Esophagus muscularis mucosa (tissue), 4 donors: ENCODE data around the gene IGFLR1.

Source experiments
- EP300 ChIP-seq: sonication (generic); formaldehyde crosslinking; IDR thresholded peaks from one replicate; pipeline ENCODE4 v1.6.1; 2017; ENCODE audit warnings: antibody characterized with exemption
- POLR2AphosphoS5 ChIP-seq, 2 donors: sonication (generic); formaldehyde crosslinking; IDR thresholded peaks; one replicate each; pipeline ENCODE4 v1.6.1; 2017; ENCODE audit warnings: antibody characterized with exemption in 2 of 2
- TF ChIP-seq, protein P1 (sequence below), 3 experiments: fragments of 200-600 bp in 2 of 3; fragments of 450-650 bp in 1 of 3; sonication (generic) in 2 of 3; IDR thresholded peaks; one replicate each; pipeline ENCODE4 v1.5.1; 2017 to 2019; ENCODE audit warnings: antibody characterized with exemption in 3 of 3, mild to moderate bottlenecking in 2 of 3, moderate library complexity in 1 of 3

DNA sequence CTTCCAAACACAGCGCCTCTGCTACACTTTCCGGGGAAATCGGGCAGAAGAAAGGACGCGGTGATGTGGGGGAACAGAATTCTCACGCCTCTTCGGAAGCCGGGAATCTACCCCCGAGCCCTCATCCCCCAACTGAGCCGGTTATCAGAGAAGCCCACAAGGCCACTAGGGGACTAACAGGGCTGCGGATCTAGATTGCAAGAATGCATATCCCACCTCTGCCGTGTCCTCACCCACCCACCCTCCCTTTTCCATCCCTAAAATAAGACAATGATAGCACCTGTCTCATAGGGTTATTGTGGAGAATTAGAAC lies 1.1 kb downstream of the IGFLR1 start:
- TF ChIP-seq, protein P1, sequence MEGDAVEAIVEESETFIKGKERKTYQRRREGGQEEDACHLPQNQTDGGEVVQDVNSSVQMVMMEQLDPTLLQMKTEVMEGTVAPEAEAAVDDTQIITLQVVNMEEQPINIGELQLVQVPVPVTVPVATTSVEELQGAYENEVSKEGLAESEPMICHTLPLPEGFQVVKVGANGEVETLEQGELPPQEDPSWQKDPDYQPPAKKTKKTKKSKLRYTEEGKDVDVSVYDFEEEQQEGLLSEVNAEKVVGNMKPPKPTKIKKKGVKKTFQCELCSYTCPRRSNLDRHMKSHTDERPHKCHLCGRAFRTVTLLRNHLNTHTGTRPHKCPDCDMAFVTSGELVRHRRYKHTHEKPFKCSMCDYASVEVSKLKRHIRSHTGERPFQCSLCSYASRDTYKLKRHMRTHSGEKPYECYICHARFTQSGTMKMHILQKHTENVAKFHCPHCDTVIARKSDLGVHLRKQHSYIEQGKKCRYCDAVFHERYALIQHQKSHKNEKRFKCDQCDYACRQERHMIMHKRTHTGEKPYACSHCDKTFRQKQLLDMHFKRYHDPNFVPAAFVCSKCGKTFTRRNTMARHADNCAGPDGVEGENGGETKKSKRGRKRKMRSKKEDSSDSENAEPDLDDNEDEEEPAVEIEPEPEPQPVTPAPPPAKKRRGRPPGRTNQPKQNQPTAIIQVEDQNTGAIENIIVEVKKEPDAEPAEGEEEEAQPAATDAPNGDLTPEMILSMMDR (IDR thresholded peaks at IDR 0.05): no peak
- TF ChIP-seq EP300: no peak
- no peak for TF ChIP-seq POLR2AphosphoS5 (IDR thresholded peaks at IDR 0.05)
